MM.1S (cell line): ENCODE results near the gene GSG1L.

Experiments
- DNase-seq: peaks from one replicate; pipeline ENCODE4 v3.0.0-alpha.2; 2015
- H2AFZ ChIP-seq: fragments of 300-600 bp; sonication (generic); 2 replicates; pipeline ENCODE4 v1.6.0; 2016; ENCODE audit warnings: antibody characterized with exemption, low read length
- H3F3A ChIP-seq: fragments of 300-600 bp; sonication (generic); 2 replicates; pipeline ENCODE4 v1.6.1; 2016; ENCODE audit warnings: mild to moderate bottlenecking, antibody characterized with exemption, low read length, moderate library complexity, mixed read lengths; ENCODE audit not compliant: insufficient read depth
- H3K27ac ChIP-seq: fragments of 300-600 bp; sonication (generic); 2 replicates; pipeline ENCODE4 v1.5.1; 2016; ENCODE audit warnings: mild to moderate bottlenecking, low read length
- H3K27me3 ChIP-seq: fragments of 300-600 bp; sonication (generic); replicated peaks from 2 replicates; pipeline ENCODE4 v1.6.0; 2016; ENCODE audit warnings: low read length; ENCODE audit not compliant: insufficient read depth
- H3K36me3 ChIP-seq: fragments of 300-600 bp; sonication (generic); replicated peaks from 2 replicates; pipeline ENCODE4 v1.6.1; 2016; ENCODE audit warnings: mild to moderate bottlenecking, low read length, mixed read lengths; ENCODE audit not compliant: insufficient read depth
- H3K4me1 ChIP-seq: fragments of 300-600 bp; sonication (generic); 2 replicates; pipeline ENCODE4 v1.6.1; 2016; ENCODE audit warnings: low read length, mixed read lengths
- H3K4me2 ChIP-seq: fragments of 300-600 bp; sonication (generic); 2 replicates; pipeline ENCODE4 v1.6.0; 2016; ENCODE audit warnings: low read depth, low read length
- H3K4me3 ChIP-seq: fragments of 300-600 bp; sonication (generic); 2 replicates; pipeline ENCODE4 v1.5.1; 2016; ENCODE audit warnings: low read length, mixed read lengths
- H3K79me2 ChIP-seq: fragments of 300-600 bp; sonication (generic); 2 replicates; pipeline ENCODE4 v1.6.1; 2016; ENCODE audit warnings: mixed run types, low read length, mixed read lengths
- H3K9ac ChIP-seq: fragments of 300-600 bp; sonication (generic); 2 replicates; pipeline ENCODE4 v1.6.1; 2016; ENCODE audit warnings: low read length, mixed read lengths
- H3K9me2 ChIP-seq: fragments of 300-600 bp; sonication (generic); replicated peaks from 2 replicates; pipeline ENCODE4 v1.6.1; 2016; ENCODE audit warnings: mild to moderate bottlenecking, low read length, mixed read lengths; ENCODE audit not compliant: insufficient read depth
- H3K9me3 ChIP-seq: fragments of 300-600 bp; sonication (generic); replicated peaks from 2 replicates; pipeline ENCODE4 v1.6.1; 2016; ENCODE audit warnings: mild to moderate bottlenecking, low read length, mixed read lengths; ENCODE audit not compliant: insufficient read depth
- H4K20me1 ChIP-seq: fragments of 300-600 bp; sonication (generic); 2 replicates; pipeline ENCODE4 v1.6.1; 2016; ENCODE audit warnings: mild to moderate bottlenecking, low read length, moderate library complexity, mixed read lengths; ENCODE audit not compliant: insufficient read depth
- CTCF ChIP-seq: fragments of 300-600 bp; sonication (generic); IDR thresholded peaks from 2 replicates; pipeline ENCODE4 v1.5.1; 2016; ENCODE audit warnings: antibody characterized with exemption, low read length, mixed read lengths
- EZH2 ChIP-seq: fragments of 300-600 bp; sonication (generic); optimal IDR thresholded peaks from 2 replicates; pipeline ENCODE3; 2017; ENCODE audit warnings: low read depth, mild to moderate bottlenecking, antibody characterized with exemption, low read length, mixed read lengths
- EZH2phosphoT487 ChIP-seq: fragments of 300-600 bp; sonication (generic); IDR thresholded peaks from 2 replicates; pipeline ENCODE4 v1.6.1; 2018; ENCODE audit warnings: antibody characterized with exemption, low read length

The GSG1L gene

GRCh38 chr16:28064150-28064549, 636 bp upstream of the GSG1L start:
- H3K36me3 ChIP-seq, result no peaks in the 10 kb centered on the region
- peaks cover 89% of the 10 kb centered on the region for H3K27me3 ChIP-seq
- H3F3A ChIP-seq, result no peaks in the 10 kb centered on the region
- H2AFZ ChIP-seq, result no peak overlapping the region
- H3K9ac ChIP-seq, result no peak overlapping the region
- no peak overlapping the region for H3K27ac ChIP-seq
- H3K9me2 ChIP-seq, result no peaks in the 10 kb centered on the region
- no peak overlapping the region for H3K4me3 ChIP-seq
- no peaks in the 10 kb centered on the region for H3K9me3 ChIP-seq
- H3K4me1 ChIP-seq, result no peaks in the 10 kb centered on the region
- DNase-seq, result no peak
- no peaks in the 10 kb centered on the region for H4K20me1 ChIP-seq
- no peak overlapping the region for H3K4me2 ChIP-seq
- no peak for TF ChIP-seq EZH2phosphoT487
- no peak for TF ChIP-seq EZH2
- no peak for TF ChIP-seq CTCF
- no peaks in the 10 kb centered on the region for H3K79me2 ChIP-seq

- Histone ChIP-seq H3K27ac (no peak overlapping the region), H2AFZ (no peak overlapping the region), H3K4me3 (no peak overlapping the region), H3K9me2 (no peaks in the 10 kb centered on the region), H3K4me2 (no peak overlapping the region), H3K9me3 (no peaks in the 10 kb centered on the region), H3K27me3 (peaks cover 90% of the 10 kb centered on the region), H3K79me2 (no peaks in the 10 kb centered on the region), H3K4me1 (no peaks in the 10 kb centered on the region), H3K9ac (no peak overlapping the region), H3F3A (no peaks in the 10 kb centered on the region), H3K36me3 (no peaks in the 10 kb centered on the region), H4K20me1 (no peaks in the 10 kb centered on the region)
- no peak for TF ChIP-seq EZH2
- TF ChIP-seq EZH2phosphoT487, result no peak
- TF ChIP-seq CTCF, result no peak
- no peak for DNase-seq
Measured at GRCh38 chr16:28062847-28063521, 530 bp downstream of the GSG1L start.

- H3K4me3 ChIP-seq, result no peak overlapping the region
- DNase-seq, result no peak
- no peaks in the 10 kb centered on the region for H4K20me1 ChIP-seq
- no peaks in the 10 kb centered on the region for H3K9me2 ChIP-seq
- peaks cover 89% of the 10 kb centered on the region for H3K27me3 ChIP-seq
- TF ChIP-seq EZH2, result no peak
- TF ChIP-seq EZH2phosphoT487, result no peak
- TF ChIP-seq CTCF, result no peak
- H3K4me2 ChIP-seq, result no peak overlapping the region
- H3K4me1 ChIP-seq, result no peaks in the 10 kb centered on the region
- no peaks in the 10 kb centered on the region for H3F3A ChIP-seq
- H3K9ac ChIP-seq, result no peak overlapping the region
- no peak overlapping the region for H3K27ac ChIP-seq
- H2AFZ ChIP-seq, result no peak overlapping the region
- H3K79me2 ChIP-seq, result no peaks in the 10 kb centered on the region
- H3K36me3 ChIP-seq, result no peaks in the 10 kb centered on the region
- no peaks in the 10 kb centered on the region for H3K9me3 ChIP-seq
Measured at GRCh38 chr16:28062261-28062846, 1.2 kb downstream of the GSG1L start.
